Endodermal cell (in vitro differentiated cells): ENCODE results near the gene MAFG. TPM values are rescaled to one million over a fixed set of nuclear protein-coding genes. Genes with fewer than 3 reads are reported as not detected.

ENCODE experiments used
- DNase-seq: peaks from one replicate; pipeline ENCODE4 v3.0.0-alpha.2; 2017
- H3K27ac ChIP-seq: 2 replicates; pipeline ENCODE4 v1.5.1; 2013; ENCODE audit warnings: mild to moderate bottlenecking, low read depth, low read length, moderate library complexity
- H3K27me3 ChIP-seq: 2 replicates; pipeline ENCODE4 v1.6.1; 2013; ENCODE audit warnings: mild to moderate bottlenecking, low read length, moderate library complexity; ENCODE audit not compliant: insufficient read depth, control insufficient read depth, poor library complexity, severe bottlenecking
- H3K36me3 ChIP-seq: 2 replicates; pipeline ENCODE4 v1.7.0; 2013; ENCODE audit warnings: mild to moderate bottlenecking, low read length, moderate library complexity; ENCODE audit not compliant: control insufficient read depth, insufficient read depth
- H3K4me1 ChIP-seq: one replicate; pipeline ENCODE4 v1.7.0; 2013; ENCODE audit warnings: low read length; ENCODE audit not compliant: control insufficient read depth, insufficient read depth
- H3K4me3 ChIP-seq: 2 replicates; pipeline ENCODE4 v1.5.1; 2013; ENCODE audit warnings: mild to moderate bottlenecking, low read length, moderate library complexity
- H3K9ac ChIP-seq: 2 replicates; pipeline ENCODE4 v1.6.1; 2013; ENCODE audit warnings: mild to moderate bottlenecking, low read length, moderate library complexity; ENCODE audit not compliant: poor library complexity, severe bottlenecking; ENCODE audit errors: extremely low read depth
- H3K9me3 ChIP-seq: 2 replicates; pipeline ENCODE4 v1.6.1; 2013; ENCODE audit warnings: mild to moderate bottlenecking, low read length, moderate library complexity; ENCODE audit not compliant: control insufficient read depth
- H3K27ac Mint-ChIP-seq: 2 replicates; pipeline ENCODE4 v1.8.0; 2020; ENCODE audit warnings: mixed read lengths
- H3K27me3 Mint-ChIP-seq: 2 replicates; pipeline ENCODE4 v1.8.0; 2021; ENCODE audit warnings: mild to moderate bottlenecking, mixed read lengths; ENCODE audit not compliant: insufficient read depth
- H3K36me3 Mint-ChIP-seq: 2 replicates; pipeline ENCODE4 v1.8.0; 2020; ENCODE audit warnings: low read depth, mixed read lengths
- H3K4me1 Mint-ChIP-seq: 2 replicates; pipeline ENCODE4 v1.8.0; 2020; ENCODE audit warnings: mixed read lengths
- H3K4me3 Mint-ChIP-seq: 2 replicates; pipeline ENCODE4 v1.8.0; 2020; ENCODE audit warnings: mild to moderate bottlenecking, moderate library complexity, mixed read lengths
- H3K9me3 Mint-ChIP-seq: 2 replicates; pipeline ENCODE4 v1.8.0; 2020; ENCODE audit warnings: mild to moderate bottlenecking, mixed read lengths
- WGBS, 2 experiments: methylation state at CpG; one replicate each; pipeline versions ENCODE4 v1.1.5 to v1.1.7; 2013; ENCODE audit warnings: missing lambda C conversion rate in 2 of 2, mixed read lengths in 1 of 2; ENCODE audit not compliant: insufficient coverage in 1 of 2, insufficient read length in 1 of 2; 5-methylcytosine and 5-hydroxymethylcytosine counted together
- total RNA-seq, 2 donors: library from RNA; stranded (reverse); fragmentation: NEBNext Ultra II Directional in 1 of 2; extraction: Animal tissue kit (Norgen Biotek cat#: 25700) in 1 of 2; gene quantifications; 2 replicates in 1 of 2; 3 replicates in 1 of 2; pipeline ENCODE4 v1.2.1, GENCODE V29; 2021
- TF ChIP-seq, protein P1 (sequence below): fragments of 200-600 bp; sonication (generic); conservative IDR thresholded peaks from 2 replicates; pipeline ENCODE4 v1.5.0; 2021; ENCODE audit warnings: antibody characterized with exemption, mild to moderate bottlenecking

Gene MAFG
- total RNA-seq, 2 donors from 2014 or later, result 39.9 to 54.1 TPM

DNA sequence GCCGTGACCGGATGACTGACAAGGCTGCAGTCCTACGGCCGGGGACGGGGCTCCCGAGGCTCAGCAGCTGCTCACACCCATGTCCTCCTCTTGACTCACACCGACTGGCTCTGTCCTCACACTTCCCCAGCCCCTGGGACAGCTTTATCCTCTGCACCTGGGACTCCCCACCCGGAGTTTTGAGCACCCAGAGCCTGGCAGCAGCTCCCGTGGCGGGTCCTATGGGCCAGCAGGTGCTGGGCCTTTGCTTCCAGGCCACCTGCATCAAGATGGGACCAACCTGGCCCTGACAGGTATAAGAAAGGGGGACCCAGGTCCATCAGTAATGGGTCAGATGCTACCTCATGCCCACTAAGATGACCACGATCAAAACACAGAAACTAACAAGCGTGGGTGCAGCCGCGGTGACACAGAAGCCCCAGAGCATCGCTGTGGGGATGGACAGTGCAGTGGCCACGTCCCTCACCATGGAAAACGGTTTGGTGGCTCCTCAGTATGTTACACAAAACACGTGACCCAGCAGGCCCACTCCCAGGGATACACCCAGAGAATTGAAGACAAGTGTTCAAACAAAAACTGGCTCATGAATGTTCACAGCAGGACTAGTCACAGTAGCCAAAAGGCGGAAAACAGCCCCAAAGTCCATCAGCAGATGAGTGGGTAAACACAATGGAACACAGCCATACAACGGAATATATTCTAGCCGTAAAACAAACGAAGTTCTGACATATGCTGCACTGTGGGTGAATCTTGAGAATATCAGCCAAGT lies 36.7 kb upstream of the MAFG start:
- H3K36me3 ChIP-seq, result no peaks in the 10 kb centered on the region
- H3K27me3 ChIP-seq, result peaks cover 37% of the 10 kb centered on the region
- no peak overlapping the region for H3K27ac ChIP-seq
- no peak for DNase-seq
- no peaks in the 10 kb centered on the region for H3K4me1 ChIP-seq
- Mint-ChIP-seq H3K4me3 (no peak overlapping the region), H3K4me1 (peaks cover 25% of the 10 kb centered on the region), H3K27me3 (peaks cover 41% of the 10 kb centered on the region), H3K36me3 (no peaks in the 10 kb centered on the region), H3K27ac (no peak overlapping the region), H3K9me3 (no peaks in the 10 kb centered on the region)
- WGBS, 2 experiments, result 84 to 86% methylated on average over 14 to 22 of the region's 22 CpGs
- H3K9me3 ChIP-seq, result no peaks in the 10 kb centered on the region
- TF ChIP-seq, protein P1, sequence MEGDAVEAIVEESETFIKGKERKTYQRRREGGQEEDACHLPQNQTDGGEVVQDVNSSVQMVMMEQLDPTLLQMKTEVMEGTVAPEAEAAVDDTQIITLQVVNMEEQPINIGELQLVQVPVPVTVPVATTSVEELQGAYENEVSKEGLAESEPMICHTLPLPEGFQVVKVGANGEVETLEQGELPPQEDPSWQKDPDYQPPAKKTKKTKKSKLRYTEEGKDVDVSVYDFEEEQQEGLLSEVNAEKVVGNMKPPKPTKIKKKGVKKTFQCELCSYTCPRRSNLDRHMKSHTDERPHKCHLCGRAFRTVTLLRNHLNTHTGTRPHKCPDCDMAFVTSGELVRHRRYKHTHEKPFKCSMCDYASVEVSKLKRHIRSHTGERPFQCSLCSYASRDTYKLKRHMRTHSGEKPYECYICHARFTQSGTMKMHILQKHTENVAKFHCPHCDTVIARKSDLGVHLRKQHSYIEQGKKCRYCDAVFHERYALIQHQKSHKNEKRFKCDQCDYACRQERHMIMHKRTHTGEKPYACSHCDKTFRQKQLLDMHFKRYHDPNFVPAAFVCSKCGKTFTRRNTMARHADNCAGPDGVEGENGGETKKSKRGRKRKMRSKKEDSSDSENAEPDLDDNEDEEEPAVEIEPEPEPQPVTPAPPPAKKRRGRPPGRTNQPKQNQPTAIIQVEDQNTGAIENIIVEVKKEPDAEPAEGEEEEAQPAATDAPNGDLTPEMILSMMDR, result no peak
- no peak overlapping the region for H3K9ac ChIP-seq
- no peak overlapping the region for H3K4me3 ChIP-seq

DNA sequence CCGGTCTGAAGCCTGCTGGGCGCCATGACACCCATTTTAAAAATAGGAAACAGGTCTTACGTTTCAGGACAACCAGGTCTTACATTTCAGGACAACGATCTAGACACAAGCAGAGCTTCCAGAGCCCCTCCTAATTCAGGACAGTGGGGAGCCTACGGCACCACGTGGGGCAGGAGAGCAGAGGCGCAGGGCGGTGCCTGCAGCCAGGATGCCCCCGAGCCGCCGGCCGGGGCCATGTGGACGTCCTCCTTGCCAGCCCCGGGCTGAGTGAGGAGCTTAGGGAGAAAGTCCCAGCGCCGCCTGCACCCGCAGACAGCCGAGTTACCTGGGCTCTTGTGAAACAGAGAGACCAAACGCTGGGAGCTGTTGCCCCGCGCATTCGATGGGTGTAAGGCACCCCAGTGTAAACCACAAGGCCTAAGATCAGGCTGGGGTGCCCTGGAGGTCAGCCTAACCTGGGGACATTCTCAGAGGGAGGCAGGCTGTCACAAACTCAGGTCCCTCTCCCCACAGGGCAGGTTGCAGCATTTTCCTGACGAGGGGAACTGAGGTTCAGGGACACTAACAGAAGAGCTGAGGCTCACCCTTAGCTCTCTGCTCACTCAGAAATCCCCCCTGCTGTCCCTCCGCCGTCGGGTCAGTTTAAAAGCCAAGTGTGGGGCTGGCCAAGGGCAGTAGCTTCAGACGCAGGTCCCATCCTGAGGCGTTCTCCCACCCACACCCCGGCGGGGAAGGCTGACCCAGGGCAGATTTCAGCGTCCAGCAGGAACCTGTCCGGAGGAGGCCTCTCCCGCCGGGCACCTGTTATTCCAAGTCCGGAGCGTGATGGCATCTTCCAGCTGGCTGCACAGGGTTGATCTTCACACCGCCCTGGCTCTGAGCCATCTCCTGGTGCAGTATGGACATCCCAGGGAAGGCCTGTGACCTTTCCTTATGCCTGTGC lies 35.2 kb upstream of the MAFG start:
- Mint-ChIP-seq H3K4me1 (peaks cover 22% of the 10 kb centered on the region), H3K36me3 (no peaks in the 10 kb centered on the region), H3K9me3 (no peaks in the 10 kb centered on the region), H3K4me3 (peak overlapping the region; percentile 31), H3K27me3 (peaks cover 52% of the 10 kb centered on the region), H3K27ac (no peak overlapping the region)
- peaks cover 52% of the 10 kb centered on the region for H3K27me3 ChIP-seq
- no peak overlapping the region for H3K4me3 ChIP-seq
- H3K27ac ChIP-seq, result no peak overlapping the region
- H3K9ac ChIP-seq, result no peak overlapping the region
- H3K4me1 ChIP-seq, result no peaks in the 10 kb centered on the region
- DNase-seq, result peak; percentile 74
- TF ChIP-seq, protein P1, result no peak
- no peaks in the 10 kb centered on the region for H3K36me3 ChIP-seq
- H3K9me3 ChIP-seq, result no peaks in the 10 kb centered on the region
- WGBS, 2 experiments, result 76 to 79% methylated on average over 24 to 37 of the region's 37 CpGs

DNA sequence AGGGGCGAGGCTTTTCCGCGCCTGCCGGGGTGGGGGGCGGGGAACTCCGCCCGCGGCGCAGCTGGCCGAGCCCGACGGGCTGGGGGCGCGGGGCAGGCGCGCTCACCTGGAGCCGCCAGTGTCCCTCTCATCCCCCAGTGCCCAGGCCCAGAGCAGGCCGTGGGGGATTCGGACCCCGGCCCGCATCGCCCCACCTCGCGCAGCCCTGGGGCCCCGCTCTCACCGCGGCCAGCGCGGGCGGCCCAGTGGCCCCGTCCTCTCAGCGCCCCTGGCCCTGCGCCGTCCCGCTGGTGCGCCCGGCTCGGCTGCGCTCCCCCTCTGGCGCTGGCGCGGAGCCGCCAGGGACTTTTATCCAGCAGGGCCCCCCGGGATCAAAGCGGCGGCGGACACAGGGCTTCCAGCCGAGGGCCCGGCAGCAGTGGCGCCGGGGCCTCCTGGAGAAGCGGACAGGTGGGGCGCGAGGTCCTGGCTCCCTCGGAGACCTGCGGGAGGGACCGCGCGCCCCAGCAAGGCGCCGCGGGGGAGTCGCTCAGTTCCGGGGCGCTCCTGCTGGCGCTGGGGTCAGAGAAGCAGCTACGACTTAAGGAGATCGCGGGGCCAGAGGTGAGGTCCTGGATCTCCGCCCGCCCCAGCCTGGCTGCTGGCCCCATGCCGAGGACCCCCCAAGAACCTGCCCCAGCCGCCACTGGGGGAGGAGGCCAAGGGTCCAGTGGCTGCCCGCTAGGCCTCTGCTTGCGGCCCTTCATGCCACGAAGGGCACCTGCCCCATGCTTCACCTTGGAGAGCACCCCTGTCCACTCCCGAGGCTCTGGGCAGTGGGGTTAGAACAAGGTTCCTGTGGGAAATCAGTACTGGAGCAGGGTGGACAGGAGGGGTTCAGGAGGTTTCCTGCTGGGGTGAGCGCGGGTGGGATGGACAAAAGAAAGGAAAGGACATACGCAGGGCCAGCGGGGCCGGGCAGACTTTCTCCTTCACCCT lies 34.3 kb upstream of the MAFG start:
- H3K36me3 ChIP-seq, result no peaks in the 10 kb centered on the region
- TF ChIP-seq, protein P1, result no peak
- Mint-ChIP-seq H3K4me1 (peaks cover 22% of the 10 kb centered on the region), H3K27me3 (peaks cover 62% of the 10 kb centered on the region), H3K27ac (no peak overlapping the region), H3K9me3 (no peaks in the 10 kb centered on the region), H3K4me3 (peak overlapping the region; percentile 31), H3K36me3 (no peaks in the 10 kb centered on the region)
- DNase-seq, result peak; percentile 72
- no peak overlapping the region for H3K9ac ChIP-seq
- H3K9me3 ChIP-seq, result no peaks in the 10 kb centered on the region
- H3K27ac ChIP-seq, result no peak overlapping the region
- WGBS, 2 experiments, result 28 to 58% methylated on average over 39 to 82 of the region's 82 CpGs
- no peak overlapping the region for H3K4me3 ChIP-seq
- no peaks in the 10 kb centered on the region for H3K4me1 ChIP-seq
- peaks cover 59% of the 10 kb centered on the region for H3K27me3 ChIP-seq
